ENCODE results near the gene FDXR.

GRCh38 chr17:74832421-74832820 lies 40.4 kb downstream of the FDXR start:
- TF ChIP-seq YY1 (IDR thresholded peaks at IDR 0.05; ENCODE audit: insufficient read depth, insufficient read length) (no peak), ZNF274 (IDR thresholded peaks at IDR 0.05; ENCODE audit: low read depth, low read length) (no peak)
